Right atrium auricular region (tissue), 2 donors: Measurements from ENCODE around the gene MED15. TPM values are rescaled to one million over a fixed set of nuclear protein-coding genes. Genes with fewer than 3 reads are reported as not detected.

Source experiments
- DNase-seq: peaks from one replicate; pipeline ENCODE4 v3.0.0-alpha.2; 2019; ENCODE audit warnings: low spot score
- H3K27ac ChIP-seq, 2 donors: fragments of 200-600 bp; sonication (generic); 1 replicate in 1 of 2; 2 replicates in 1 of 2; pipeline ENCODE4 v1.5.1; 2016 to 2019
- H3K27me3 ChIP-seq, 2 donors: fragments of 200-600 bp; sonication (generic); one replicate each; pipeline versions ENCODE4 v1.5.1 to v1.6.0; 2017 to 2019
- H3K36me3 ChIP-seq: fragments of 200-600 bp; sonication (generic); one replicate; pipeline ENCODE4 v1.5.1; 2016
- H3K4me1 ChIP-seq, 2 donors: fragments of 200-600 bp; sonication (generic); one replicate each; pipeline versions ENCODE4 v1.5.1 to v1.6.0; 2017 to 2019
- H3K4me3 ChIP-seq, 2 donors: fragments of 200-600 bp; sonication (generic); 1 replicate in 1 of 2; 2 replicates in 1 of 2; pipeline ENCODE4 v1.5.1; 2017 to 2019; ENCODE audit warnings: mild to moderate bottlenecking in 1 of 2, moderate library complexity in 1 of 2
- H3K9me3 ChIP-seq, 2 donors: fragments of 200-600 bp; sonication (generic); one replicate each; pipeline ENCODE4 v1.5.1; 2019
- total RNA-seq, 2 donors: library from RNA; depleted of rRNA; stranded (reverse); fragments of >200 nt; gene quantifications; one replicate each; pipeline ENCODE4 v1.1.0, GENCODE V29; 2016
- TF ChIP-seq, protein P1 (sequence below), 2 donors: fragments of 200-600 bp; sonication (generic); IDR thresholded peaks; one replicate each; pipeline ENCODE4 v1.5.1; 2019; ENCODE audit warnings: antibody characterized with exemption in 2 of 2

Gene MED15
- total RNA-seq, 2 donors from 2014 or later: 18.8 to 40.6 TPM

GRCh38 chr22:20550057-20550817 is 42.8 kb downstream of the MED15 start:
- TF ChIP-seq, protein P1, sequence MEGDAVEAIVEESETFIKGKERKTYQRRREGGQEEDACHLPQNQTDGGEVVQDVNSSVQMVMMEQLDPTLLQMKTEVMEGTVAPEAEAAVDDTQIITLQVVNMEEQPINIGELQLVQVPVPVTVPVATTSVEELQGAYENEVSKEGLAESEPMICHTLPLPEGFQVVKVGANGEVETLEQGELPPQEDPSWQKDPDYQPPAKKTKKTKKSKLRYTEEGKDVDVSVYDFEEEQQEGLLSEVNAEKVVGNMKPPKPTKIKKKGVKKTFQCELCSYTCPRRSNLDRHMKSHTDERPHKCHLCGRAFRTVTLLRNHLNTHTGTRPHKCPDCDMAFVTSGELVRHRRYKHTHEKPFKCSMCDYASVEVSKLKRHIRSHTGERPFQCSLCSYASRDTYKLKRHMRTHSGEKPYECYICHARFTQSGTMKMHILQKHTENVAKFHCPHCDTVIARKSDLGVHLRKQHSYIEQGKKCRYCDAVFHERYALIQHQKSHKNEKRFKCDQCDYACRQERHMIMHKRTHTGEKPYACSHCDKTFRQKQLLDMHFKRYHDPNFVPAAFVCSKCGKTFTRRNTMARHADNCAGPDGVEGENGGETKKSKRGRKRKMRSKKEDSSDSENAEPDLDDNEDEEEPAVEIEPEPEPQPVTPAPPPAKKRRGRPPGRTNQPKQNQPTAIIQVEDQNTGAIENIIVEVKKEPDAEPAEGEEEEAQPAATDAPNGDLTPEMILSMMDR (IDR thresholded peaks at IDR 0.05): no peak
- Histone ChIP-seq H3K27me3 (no peaks in the 10 kb centered on the region), H3K36me3 (peaks cover 4% of the 10 kb centered on the region), H3K27ac (peak overlapping the region; percentile 85 to 86), H3K9me3 (no peaks in the 10 kb centered on the region), H3K4me1 (peaks cover 0 to 79% of the 10 kb centered on the region in 2 donors), H3K4me3 (no peak overlapping the region)
- DNase-seq: no peak

GRCh38 chr22:20550851-20551744 is 43.7 kb downstream of the MED15 start:
- peaks cover 5% of the 10 kb centered on the region for H3K36me3 ChIP-seq
- H3K27ac ChIP-seq: peak overlapping the region; percentile 85 to 86
- no peaks in the 10 kb centered on the region for H3K27me3 ChIP-seq
- no peaks in the 10 kb centered on the region for H3K9me3 ChIP-seq
- H3K4me1 ChIP-seq: peaks cover 0 to 79% of the 10 kb centered on the region in 2 donors
- H3K4me3 ChIP-seq: no peak overlapping the region
- TF ChIP-seq, protein P1 (IDR thresholded peaks at IDR 0.05): no peak
- DNase-seq: peak; percentile 74

DNA sequence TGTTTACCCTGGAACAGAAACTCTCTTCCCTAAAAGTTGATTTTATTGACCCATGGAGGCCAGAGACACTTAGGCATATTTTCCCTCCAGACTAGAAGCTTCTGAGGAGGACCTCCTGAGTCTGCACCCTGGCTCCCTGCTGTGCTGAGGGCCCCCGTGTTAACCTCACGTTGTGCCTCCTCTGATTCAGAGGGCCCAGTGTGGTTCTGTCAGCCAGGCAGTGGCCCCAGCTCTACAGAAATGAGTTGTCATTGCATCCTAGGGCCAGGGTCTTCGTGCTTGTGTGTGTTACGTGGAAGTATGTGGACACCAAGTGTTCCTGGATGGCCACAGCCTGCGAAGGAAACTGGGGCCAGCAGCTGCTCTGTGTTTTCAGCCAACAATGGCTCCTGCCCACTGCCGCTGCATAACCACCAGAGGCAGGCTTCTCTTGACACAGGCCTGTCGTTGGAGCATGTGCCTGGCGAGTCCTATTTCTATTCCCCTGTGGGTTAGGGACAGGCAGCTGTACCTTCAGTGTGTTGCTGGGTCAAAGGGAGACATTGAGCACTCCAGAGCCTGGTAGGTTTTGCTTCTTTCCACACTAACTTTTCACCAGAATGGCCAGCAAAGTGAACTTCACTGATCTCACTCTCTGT is 44.5 kb downstream of the MED15 start:
- H3K4me1 ChIP-seq: peaks cover 0 to 79% of the 10 kb centered on the region in 2 donors
- TF ChIP-seq, protein P1 (IDR thresholded peaks at IDR 0.05): peak in 1 of 2 donors; percentile 56
- H3K4me3 ChIP-seq: no peak overlapping the region
- no peak for DNase-seq
- peak overlapping the region; percentile 85 to 86 for H3K27ac ChIP-seq
- H3K36me3 ChIP-seq: peaks cover 5% of the 10 kb centered on the region
- no peaks in the 10 kb centered on the region for H3K9me3 ChIP-seq
- no peaks in the 10 kb centered on the region for H3K27me3 ChIP-seq

DNA sequence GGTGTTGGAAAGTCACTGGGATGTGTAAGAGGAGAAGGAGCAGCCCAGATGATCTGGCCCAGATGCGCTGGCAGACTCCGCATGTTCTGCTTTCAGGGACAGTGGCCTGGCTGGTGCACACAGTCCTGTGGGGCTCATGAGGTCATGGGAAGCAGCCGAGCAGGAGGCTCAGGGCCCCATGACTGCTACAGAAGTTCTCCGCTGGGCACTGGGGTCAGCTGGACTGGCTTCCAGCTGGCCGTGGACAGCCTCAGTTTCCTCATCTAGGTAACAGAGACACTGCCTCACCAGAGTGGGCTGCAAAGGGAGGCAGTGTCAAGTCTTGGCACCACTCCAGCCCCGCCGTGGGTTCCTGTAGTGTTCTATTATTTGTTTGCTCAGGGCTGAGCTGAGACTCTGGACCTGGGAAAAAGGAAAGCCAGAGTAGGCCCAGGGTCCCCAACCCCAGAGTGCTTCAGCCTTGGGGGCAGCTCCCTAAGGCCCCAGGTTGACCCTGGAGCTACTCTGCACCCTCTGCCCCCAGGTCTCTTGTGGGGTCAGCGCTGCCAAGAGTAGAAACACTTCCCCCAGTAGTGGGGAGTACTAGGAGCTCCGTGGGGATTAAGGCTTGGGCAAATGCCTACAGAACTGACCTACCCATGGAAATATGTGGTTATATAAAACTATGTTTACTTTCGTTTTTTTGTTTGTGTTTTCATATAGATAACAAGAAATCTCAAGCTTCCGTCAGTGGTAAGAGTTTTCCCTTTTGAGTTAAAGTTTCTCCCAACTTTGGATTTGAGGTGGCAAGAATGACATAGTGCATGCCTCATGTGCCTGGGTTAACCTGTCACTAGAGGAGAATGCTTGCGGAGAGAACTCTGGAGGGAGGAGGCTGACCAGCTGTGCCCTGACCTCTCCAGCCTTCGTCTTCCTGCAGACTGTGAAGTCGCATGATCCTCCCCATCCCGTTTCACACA is 45.3 kb downstream of the MED15 start:
- Histone ChIP-seq H3K4me3 (no peak overlapping the region), H3K4me1 (peaks cover 0 to 87% of the 10 kb centered on the region in 2 donors), H3K27ac (peak overlapping the region; percentile 85 to 86), H3K36me3 (peaks cover 5% of the 10 kb centered on the region), H3K27me3 (no peaks in the 10 kb centered on the region), H3K9me3 (no peaks in the 10 kb centered on the region)
- DNase-seq: peak; percentile 94
- TF ChIP-seq, protein P1 (IDR thresholded peaks at IDR 0.05): no peak
